H54 (cell line): ENCODE measurements around the gene LENG9.

Experiments used
- DNase-seq: peaks from one replicate; pipeline ENCODE4 v3.0.0; 2011; ENCODE audit warnings: low spot score, mixed read lengths; ENCODE audit not compliant: insufficient read length
- FAIRE-seq: peaks from 3 replicates; lab custom pipeline; 2011; peaks lifted over from hg19 to GRCh38; lab: Jason Lieb, UNC
- POLR2A ChIP-seq: IDR thresholded peaks from 2 replicates; pipeline ENCODE4 v1.6.1; 2011; ENCODE audit warnings: low read depth, mild to moderate bottlenecking, low read length

Gene LENG9

GRCh38 chr19:54412877-54413276 lies 50.7 kb downstream of the LENG9 start:
- FAIRE-seq (no peak), DNase-seq (no peak)
- no peak for TF ChIP-seq POLR2A
